Coronary artery (tissue), 2 donors: ENCODE results near the gene HOXA11.

ENCODE experiments used
- DNase-seq: peaks from one replicate; pipeline ENCODE4 v3.0.0-alpha.2; 2017; ENCODE audit warnings: low spot score
- H3K27ac ChIP-seq, 2 donors: fragments of 200-600 bp; sonication (generic); one replicate each; pipeline ENCODE4 v1.5.1; 2016 to 2019
- H3K4me3 ChIP-seq: fragments of 200-600 bp; sonication (generic); 2 replicates; pipeline ENCODE4 v1.5.1; 2016; ENCODE audit warnings: mild to moderate bottlenecking, moderate library complexity
- TF ChIP-seq, protein P1 (sequence below): fragments of 200-600 bp; sonication (generic); IDR thresholded peaks from one replicate; pipeline ENCODE4 v1.5.1; 2019; ENCODE audit warnings: antibody characterized with exemption

HOXA11 gene

DNA sequence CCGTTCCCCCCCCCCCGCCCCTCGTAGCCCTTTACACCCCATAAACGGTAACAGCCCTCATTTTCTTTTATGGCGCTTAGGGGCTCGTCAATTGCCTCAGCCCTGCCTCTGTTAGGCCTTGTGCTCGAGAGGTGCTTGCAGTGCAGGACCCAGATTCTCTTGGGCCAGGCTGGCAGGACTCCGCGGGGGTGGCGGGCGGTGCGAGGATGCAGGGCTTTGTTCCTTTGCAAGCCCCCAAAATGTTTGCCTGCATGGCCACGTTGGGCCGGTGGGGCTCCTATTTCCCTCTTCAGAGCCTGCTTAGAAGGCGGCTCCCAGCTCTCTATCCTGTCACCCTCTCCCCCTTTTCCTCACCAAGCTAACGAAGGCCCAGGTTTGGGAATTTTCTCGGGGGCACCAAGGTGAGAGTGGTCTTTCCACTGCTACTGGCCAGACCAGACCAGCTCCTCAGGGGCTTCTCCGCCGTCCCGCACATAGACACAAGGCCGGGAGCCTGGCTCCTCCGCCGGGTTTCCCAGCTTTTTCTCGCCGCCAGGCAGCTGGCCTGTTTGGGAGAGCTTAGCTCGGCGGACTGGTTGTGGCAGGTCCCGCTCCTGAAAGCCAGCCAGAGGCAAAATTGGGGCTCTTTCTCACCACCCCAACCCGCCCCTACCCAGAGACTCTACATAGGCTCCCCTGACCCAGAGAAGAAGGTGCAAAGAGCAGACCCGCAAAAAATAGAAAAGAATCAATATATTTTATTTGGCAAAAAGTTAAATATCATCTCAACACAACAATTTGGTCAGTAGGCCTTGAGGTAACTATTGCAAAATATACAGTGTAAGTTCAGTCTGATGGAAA, 23.1 kb downstream of the HOXA11 start:
- TF ChIP-seq, protein P1, sequence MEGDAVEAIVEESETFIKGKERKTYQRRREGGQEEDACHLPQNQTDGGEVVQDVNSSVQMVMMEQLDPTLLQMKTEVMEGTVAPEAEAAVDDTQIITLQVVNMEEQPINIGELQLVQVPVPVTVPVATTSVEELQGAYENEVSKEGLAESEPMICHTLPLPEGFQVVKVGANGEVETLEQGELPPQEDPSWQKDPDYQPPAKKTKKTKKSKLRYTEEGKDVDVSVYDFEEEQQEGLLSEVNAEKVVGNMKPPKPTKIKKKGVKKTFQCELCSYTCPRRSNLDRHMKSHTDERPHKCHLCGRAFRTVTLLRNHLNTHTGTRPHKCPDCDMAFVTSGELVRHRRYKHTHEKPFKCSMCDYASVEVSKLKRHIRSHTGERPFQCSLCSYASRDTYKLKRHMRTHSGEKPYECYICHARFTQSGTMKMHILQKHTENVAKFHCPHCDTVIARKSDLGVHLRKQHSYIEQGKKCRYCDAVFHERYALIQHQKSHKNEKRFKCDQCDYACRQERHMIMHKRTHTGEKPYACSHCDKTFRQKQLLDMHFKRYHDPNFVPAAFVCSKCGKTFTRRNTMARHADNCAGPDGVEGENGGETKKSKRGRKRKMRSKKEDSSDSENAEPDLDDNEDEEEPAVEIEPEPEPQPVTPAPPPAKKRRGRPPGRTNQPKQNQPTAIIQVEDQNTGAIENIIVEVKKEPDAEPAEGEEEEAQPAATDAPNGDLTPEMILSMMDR, result no peak
- DNase-seq, result no peak
- H3K4me3 ChIP-seq, result peak overlapping the region; percentile 68
- H3K27ac ChIP-seq, result no peak overlapping the region

DNA sequence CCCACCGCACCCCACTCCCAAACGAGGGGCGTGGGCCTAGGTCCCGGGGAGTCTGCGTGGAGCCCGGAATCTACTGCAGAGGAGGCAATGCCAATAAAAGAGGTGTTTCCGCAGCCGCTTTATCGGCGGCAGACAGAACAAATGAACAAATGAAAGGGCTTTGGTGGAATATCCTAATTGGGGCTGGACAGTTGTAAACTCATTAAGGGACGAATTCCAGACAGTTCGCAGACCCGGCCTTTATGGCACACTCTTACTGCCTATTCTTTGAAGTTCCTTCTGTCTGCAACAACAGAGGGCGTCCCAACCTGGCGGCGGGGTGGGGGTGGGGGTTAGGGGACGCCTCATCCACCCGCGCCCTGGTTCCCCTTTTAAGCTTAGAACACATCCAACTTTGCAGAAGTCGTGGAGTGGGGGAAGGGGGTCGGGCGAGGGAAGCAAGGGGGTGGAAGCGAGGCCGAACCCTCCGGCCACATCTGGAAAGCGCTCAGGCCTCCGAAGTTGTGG, 23.8 kb downstream of the HOXA11 start:
- H3K4me3 ChIP-seq, result peak overlapping the region; percentile 68
- no peak overlapping the region for H3K27ac ChIP-seq
- TF ChIP-seq, protein P1, result peak; percentile 8
- DNase-seq, result no peak

DNA sequence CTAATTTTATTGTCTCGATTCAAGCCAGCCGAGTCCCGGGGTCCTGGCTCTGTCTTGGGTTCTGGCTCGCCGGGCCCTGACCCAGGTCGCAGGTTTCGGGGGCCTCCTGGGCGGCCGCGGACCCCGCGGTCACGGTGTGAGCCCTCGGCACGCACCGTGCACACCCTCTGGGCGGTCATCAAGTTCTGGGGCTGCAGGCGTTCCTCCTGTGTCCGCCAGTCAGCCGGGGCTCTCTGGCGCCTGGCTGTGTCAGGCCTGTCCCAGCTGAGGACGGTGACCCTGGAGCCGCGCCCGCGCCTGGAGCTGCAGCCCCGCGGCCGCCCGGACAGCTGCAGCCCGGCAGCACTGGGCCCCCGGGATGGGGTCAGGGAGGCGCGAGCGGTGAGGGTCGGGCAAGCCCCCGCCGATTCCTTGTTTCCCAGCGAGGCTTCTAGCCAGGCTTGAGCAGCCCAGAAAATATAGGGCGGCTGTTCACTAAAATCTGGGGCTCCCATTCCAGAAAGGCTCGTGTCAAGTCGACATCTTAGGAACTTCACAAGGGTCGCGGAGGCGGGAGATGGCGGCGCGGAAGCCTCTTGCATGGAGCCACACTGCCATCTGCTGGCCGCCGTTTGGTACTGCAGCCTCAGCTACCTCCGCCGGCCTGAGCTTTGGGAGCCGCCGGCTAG, 24.4 kb downstream of the HOXA11 start:
- H3K4me3 ChIP-seq, result peak overlapping the region; percentile 68
- H3K27ac ChIP-seq, result no peak overlapping the region
- TF ChIP-seq, protein P1, result peak; percentile 98
- DNase-seq, result peak; percentile 85

DNA sequence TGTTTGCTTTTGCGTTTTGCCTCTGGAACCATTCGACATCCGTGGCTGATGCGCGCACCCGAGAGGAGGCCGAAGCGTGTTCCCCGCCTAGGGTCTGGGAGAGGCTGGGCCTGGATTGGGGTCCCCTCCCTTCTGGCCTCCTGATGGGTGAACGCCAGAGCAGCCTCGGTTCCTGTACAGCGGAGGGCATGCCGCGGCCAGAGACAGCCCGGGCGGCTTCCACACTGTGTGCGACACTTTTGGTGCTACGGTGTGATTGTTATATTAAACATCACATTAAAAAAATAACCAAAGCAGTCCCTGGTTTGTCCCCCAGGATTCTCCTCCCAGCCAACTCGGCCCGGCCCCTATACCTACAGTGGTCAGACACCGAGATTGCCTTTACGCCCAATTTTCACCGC, 24.9 kb downstream of the HOXA11 start:
- peak overlapping the region; percentile 68 for H3K4me3 ChIP-seq
- DNase-seq, result no peak
- no peak overlapping the region for H3K27ac ChIP-seq

DNA sequence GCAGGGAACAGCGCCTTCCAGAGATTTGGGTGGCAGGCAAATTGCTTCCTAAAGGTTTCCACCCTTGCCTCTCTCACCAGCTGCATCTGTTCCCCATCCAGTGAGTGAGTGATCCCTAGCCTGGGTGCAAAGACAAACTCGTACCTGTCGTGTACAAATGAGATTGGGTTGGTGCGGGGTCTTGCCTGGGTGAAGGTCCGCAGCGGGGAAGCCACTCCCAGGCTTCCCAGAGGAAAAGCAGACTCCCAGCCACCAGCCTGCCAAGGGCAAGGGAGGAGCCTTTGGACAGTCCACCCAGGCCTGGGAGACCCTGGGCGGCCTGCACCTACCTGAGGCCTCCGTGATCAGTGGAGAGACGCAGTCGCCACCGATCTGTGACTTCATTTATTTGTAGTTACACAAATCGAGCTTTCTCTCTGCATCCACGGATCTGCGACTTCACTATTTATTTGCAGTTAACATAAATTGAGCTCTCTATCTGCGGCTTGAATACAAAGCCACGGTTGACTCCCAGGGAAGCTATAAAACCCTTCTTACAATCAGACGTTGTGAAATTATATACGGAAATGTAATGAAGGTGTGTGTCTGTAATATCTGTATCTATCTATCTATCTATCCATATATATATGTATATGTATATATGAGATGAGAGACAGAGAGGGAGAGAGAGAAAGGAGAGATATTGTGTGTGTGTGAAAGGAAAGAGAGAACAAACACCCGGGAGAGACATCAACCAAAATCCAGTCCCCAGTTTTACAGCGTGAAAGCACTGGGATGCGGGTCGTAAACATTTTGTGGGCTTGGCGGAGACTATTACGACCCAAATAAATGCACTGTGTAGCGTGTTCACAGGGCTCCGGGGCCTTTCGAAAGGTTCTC, 25.5 kb downstream of the HOXA11 start:
- TF ChIP-seq, protein P1, result no peak
- Histone ChIP-seq H3K27ac (no peak overlapping the region), H3K4me3 (peak overlapping the region; percentile 68)
- no peak for DNase-seq

More for the DNA sequence above, 24.9 kb downstream of the HOXA11 start:
- TF ChIP-seq, protein P1, result no peak

DNA sequence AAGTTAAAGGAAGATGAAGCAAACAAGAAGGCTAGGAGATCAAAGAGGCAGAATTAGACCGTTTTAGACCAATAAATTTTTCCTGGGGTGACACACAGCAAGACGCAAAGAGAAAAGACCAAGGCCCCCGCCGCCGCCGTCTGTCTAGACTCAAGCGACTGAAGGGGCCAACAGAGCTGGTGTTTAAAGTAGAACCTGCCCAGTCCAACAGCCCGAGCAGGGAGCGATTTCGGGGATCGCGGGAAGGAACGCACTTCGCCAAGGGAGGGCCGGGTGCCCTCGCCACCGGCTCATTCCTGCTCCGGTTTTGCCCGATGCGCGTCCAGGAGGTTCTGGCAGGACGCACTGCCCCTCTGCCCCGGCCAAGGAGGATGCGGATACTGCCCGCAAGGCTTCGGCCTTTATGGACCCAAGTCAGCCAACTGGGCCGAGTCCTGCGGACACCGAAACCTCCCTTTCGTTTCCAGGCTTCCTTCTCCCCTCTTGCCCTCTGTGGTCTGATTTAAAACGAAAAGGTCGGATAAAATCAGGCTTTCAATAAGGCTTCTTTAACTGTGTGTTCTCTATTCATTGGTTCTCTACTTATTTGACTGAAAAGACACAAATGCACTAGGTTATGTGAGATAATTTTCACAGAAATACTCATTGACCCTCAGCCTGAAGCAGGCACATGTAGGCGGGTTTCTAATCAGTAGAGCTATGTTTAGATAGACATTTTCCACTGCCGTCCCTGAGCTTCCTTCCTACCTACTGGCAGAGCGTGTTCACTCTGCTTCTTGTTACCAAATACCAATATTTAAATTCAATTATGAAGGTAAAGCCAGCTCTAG, 26.4 kb downstream of the HOXA11 start:
- no peak for DNase-seq
- TF ChIP-seq, protein P1, result no peak
- H3K4me3 ChIP-seq, result no peak overlapping the region
- no peak overlapping the region for H3K27ac ChIP-seq
